ENCODE data around the gene NIPBL. TPM values are rescaled to one million over a fixed set of nuclear protein-coding genes. Genes with fewer than 3 reads are reported as not detected.
A peak's percentile ranks its signal among the peaks of the same experiment; 100 is the strongest.

Gene NIPBL
- total and polyA plus RNA-seq, 2 of the 8 experiments (the other 6 are each of a cell fraction or from before 2014, with no cell fraction given) = 21.1 to 53.5 TPM

DNA sequence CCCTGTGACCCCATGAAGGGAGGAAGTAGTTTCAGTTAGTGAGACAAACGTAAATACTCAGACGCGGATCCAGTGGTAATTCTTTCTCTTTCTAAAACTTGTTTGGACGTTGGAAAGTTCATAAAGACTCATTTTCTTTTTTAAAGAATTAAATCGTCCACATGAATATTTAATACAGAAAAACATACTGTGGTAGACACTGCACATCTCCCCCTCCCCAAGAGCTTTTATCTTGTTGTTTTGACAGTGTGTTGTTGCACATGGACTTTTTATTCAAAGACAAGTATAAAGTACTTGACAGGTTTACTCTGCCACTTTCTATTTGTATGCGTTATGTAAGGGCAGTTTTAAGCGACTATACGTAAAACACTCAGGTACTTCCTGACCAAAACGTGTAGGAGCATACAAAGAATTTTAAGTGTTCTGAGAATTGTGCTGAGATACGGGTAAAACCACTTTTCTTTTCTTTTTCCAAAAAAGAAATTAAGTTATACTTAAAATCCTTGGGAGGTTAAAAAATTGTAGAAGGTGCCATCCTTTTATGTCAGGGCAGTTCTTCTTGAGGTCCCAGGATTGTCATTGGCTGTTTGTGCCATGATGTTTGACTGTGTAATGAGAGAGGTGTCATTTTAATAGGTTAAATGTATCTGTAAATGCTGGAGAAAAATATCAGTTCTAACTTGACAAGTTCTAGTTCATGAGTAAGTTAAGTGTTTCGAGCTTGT lies 1.3 kb downstream of the NIPBL start:
- Histone ChIP-seq H3K18ac (ENCODE audit: extremely low read depth, low read length) (no peak overlapping the region), H3K9me3 (ENCODE audit: insufficient read depth in 2 of 2, low read depth in 1 of 2, low read length in 1 of 2) (no peaks in the 10 kb centered on the region), H2BK20ac (ENCODE audit: low read length) (no peak overlapping the region), H3K4me1 (replicated peaks in 1 of 4; ENCODE audit: control insufficient read depth in 3 of 4, insufficient read depth in 4 of 4, low read length in 3 of 4) (peaks cover 0 to 4% (median 0%) of the 10 kb centered on the region in 4 experiments; a peak in 3 of 7 replicates), H3K79me1 (ENCODE audit: low read depth, low read length) (no peaks in the 10 kb centered on the region), H3K27me3 (replicated peaks in 1 of 4; ENCODE audit: control insufficient read depth in 3 of 4, extremely low read depth in 1 of 4, insufficient read depth in 3 of 4, low read length in 3 of 4) (no peaks in the 10 kb centered on the region), H3K23me2 (ENCODE audit: low read depth, low read length) (peaks cover 12% of the 10 kb centered on the region), H3K4me3 (ENCODE audit: extremely low read depth in 1 of 4, insufficient read depth in 2 of 4, low read depth in 3 of 4, low read length in 4 of 4) (peak overlapping the region; percentile 73 to 96 (median 90)), H3K79me2 (ENCODE audit: control insufficient read depth in 1 of 2, insufficient read depth in 2 of 2, low read length in 2 of 2) (peaks cover 15 to 86% of the 10 kb centered on the region in 2 experiments), H2BK15ac (ENCODE audit: low read length) (no peak overlapping the region), H3K4me2 (ENCODE audit: insufficient read depth in 1 of 2, low read depth in 2 of 2, low read length in 2 of 2) (peak overlapping the region; percentile 75 to 93), H4K8ac (ENCODE audit: extremely low read depth, insufficient read depth, low read length) (no peak overlapping the region), H3K9ac (replicated peaks in 1 of 4; ENCODE audit: extremely low read depth in 1 of 4, low read depth in 3 of 4, low read length in 3 of 4) (peak overlapping the region; percentile 51 to 79 (median 75); a peak in 6 of 7 replicates), H4K20me1 (replicated peaks in 1 of 2; ENCODE audit: control insufficient read depth in 1 of 2, insufficient read depth in 2 of 2, low read length in 2 of 2) (peaks cover 5 to 7% of the 10 kb centered on the region in 2 experiments), H2AFZ (ENCODE audit: low read length) (no peak overlapping the region), H3K14ac (ENCODE audit: insufficient read length) (no peak overlapping the region), H4K5ac (ENCODE audit: insufficient read length, low read depth, low read length) (no peak overlapping the region), H3K36me3 (ENCODE audit: control insufficient read depth in 2 of 4, insufficient read depth in 4 of 4, low read length in 3 of 4) (no peaks in the 10 kb centered on the region), H2BK5ac (ENCODE audit: low read depth, low read length) (no peak overlapping the region; the same call in 1 of the 2 replicates), H3K4ac (replicated peaks; ENCODE audit: insufficient read length, low read depth, low read length) (peak overlapping the region; percentile 32), H4K91ac (replicated peaks; ENCODE audit: insufficient read length, low read length) (no peak overlapping the region), H2BK12ac (ENCODE audit: low read depth, low read length) (no peak overlapping the region), H3K23ac (ENCODE audit: insufficient read length) (no peak overlapping the region), H3K56ac (replicated peaks; ENCODE audit: insufficient read length, low read depth, low read length) (peak overlapping the region; percentile 32), H2AK5ac (ENCODE audit: low read depth, low read length) (no peak overlapping the region), H3K27ac (ENCODE audit: low read depth, low read length) (peak overlapping the region; percentile 86; the same call in 1 of the 2 replicates), H2BK120ac (replicated peaks; ENCODE audit: low read depth, low read length) (no peak overlapping the region)
- no peak for FAIRE-seq
- CTCF ChIA-PET (ENCODE audit: partially characterized antibody) = interaction anchor here (0.7 to 2.7 kb wide), 6 partner anchors 41 to 147 kb away, joined by 3 to 12 read pairs (median 4); no protein-coding TSS in a partner anchor
- whole genome bisulfite sequencing, 2 experiments (ENCODE audit: extremely low coverage in 1 of 2, insufficient coverage in 1 of 2, insufficient read length in 1 of 2, insufficient replicate concordance in 2 of 2, low coverage in 1 of 2, low lambda C conversion rate in 2 of 2, missing lambda C conversion rate in 1 of 2) = 1% methylated on average over 11 of the region's 11 CpGs; no CpG with 5 or more reads in 1 of the 2 experiments
- POLR2A ChIA-PET (ENCODE audit: partially characterized antibody) = interaction anchor here (0.8 to 2.5 kb wide), 5 partner anchors 9 to 137 kb away, joined by 3 to 27 read pairs (median 3); no protein-coding TSS in a partner anchor
- no peak for DNase-seq (ENCODE audit: low read depth in 1 of 2, low spot score in 2 of 2)
- no peak for TF ChIP-seq EGR1 (IDR thresholded peaks at IDR 0.05; ENCODE audit: borderline replicate concordance, low read depth, low read length)
- no peak for TF ChIP-seq TEAD4 (IDR thresholded peaks at IDR 0.05; ENCODE audit: low read depth, low read length)
- TF ChIP-seq SIRT6 (IDR thresholded peaks at IDR 0.05; ENCODE audit: low read length) = no peak
- TF ChIP-seq CHD2 (IDR thresholded peaks at IDR 0.05; ENCODE audit: low read length) = no peak
- TF ChIP-seq KDM1A (IDR thresholded peaks at IDR 0.05; ENCODE audit: borderline replicate concordance, low read length) = no peak
- no peak for TF ChIP-seq FOSL1 (IDR thresholded peaks at IDR 0.05; ENCODE audit: insufficient read depth, low read depth, low read length)
- no peak for TF ChIP-seq SIX5 (IDR thresholded peaks at IDR 0.05; ENCODE audit: low read depth, low read length)
- no peak for TF ChIP-seq GABPA (IDR thresholded peaks at IDR 0.05; ENCODE audit: borderline replicate concordance, insufficient read depth, low read length)
- TF ChIP-seq MAFK (IDR thresholded peaks at IDR 0.05; ENCODE audit: low read depth, low read length) = no peak
- TF ChIP-seq NRF1 (IDR thresholded peaks at IDR 0.05; ENCODE audit: low read depth, low read length) = no peak
- no peak for TF ChIP-seq SUZ12 (IDR thresholded peaks at IDR 0.05; ENCODE audit: low read length)
- no peak for TF ChIP-seq RBBP5 (IDR thresholded peaks at IDR 0.05; ENCODE audit: borderline replicate concordance, low read depth, low read length)
- no peak for TF ChIP-seq TBP (IDR thresholded peaks at IDR 0.05; ENCODE audit: low read depth, low read length)

Measured in H1 (cell line).